KG1 (cell line): ENCODE measurements around the gene INSRR.

Source experiments
- DNase-seq: peaks from one replicate; lab custom pipeline; 2025; lab: John Stamatoyannopoulos, UW

Gene INSRR

DNA sequence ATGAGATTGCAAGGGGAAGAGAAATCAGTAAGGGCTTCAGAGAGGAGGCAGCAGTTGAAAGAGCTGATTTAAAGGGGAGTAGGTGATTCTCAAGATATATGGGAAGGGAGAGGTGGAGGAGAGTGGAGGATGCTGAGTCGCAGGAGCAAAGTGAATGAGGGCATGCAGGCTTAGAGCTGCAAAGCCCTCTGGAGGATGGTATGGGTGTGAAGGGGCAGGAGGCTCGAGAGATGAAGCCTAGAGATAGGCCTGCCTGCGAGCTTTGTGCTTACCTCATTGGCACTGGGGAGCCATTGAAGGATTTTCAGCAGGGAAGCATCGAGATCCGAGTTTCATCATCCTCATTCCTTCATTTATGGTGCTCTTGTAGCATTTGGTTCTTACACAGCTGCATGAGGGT lies 26.5 kb downstream of the INSRR start:
- DNase-seq, result no peak

- DNase-seq, result no peak
These were observed 30.4 kb downstream of the INSRR start for GRCh38 chr1:156828400-156829124.

GRCh38 chr1:156826630-156827029 lies 32.3 kb downstream of the INSRR start:
- DNase-seq, result no peak

DNA sequence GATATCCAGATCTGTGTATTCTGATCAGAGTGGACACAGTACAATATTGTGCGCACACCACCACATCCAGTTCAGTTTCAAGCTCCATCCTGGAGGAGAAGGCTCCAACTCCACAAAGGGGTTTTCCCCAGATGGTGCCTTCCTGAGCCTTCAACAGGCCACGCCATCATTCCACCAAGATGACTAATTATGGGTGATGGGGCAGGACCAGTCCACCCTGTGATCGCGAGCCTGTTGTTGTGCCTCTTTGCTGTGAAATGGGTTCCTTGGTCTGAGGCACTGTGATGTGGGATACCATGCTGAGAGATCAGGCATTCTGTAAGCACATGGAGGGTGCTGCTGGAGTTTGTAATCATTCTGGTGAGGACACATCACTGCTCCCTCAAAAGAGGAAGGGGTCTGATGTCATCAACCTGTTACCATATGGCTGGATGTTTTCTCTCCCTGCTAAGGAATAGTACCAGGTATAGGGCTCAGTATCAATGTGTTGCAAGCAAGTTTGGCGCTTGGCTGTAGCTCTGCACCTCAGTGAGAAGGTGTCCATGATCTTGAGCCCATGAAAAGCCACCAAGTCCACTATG lies 35.6 kb downstream of the INSRR start:
- no peak for DNase-seq

- no peak for DNase-seq
These were observed 36.2 kb downstream of the INSRR start for GRCh38 chr1:156822680-156823079.

- no peak for DNase-seq
These were observed 37.1 kb downstream of the INSRR start for GRCh38 chr1:156821801-156822200.

GRCh38 chr1:156816561-156817328 lies 42.2 kb downstream of the INSRR start, which contains the start of gene SH2D2A:
TSS of gene SH2D2A (minus strand) at chr1:156816848. CDS start at chr1:156816708, 140 bp downstream.
- DNase-seq, result peak; percentile 68

GRCh38 chr1:156815961-156816422 lies 42.9 kb downstream of the INSRR start:
- DNase-seq, result no peak

DNA sequence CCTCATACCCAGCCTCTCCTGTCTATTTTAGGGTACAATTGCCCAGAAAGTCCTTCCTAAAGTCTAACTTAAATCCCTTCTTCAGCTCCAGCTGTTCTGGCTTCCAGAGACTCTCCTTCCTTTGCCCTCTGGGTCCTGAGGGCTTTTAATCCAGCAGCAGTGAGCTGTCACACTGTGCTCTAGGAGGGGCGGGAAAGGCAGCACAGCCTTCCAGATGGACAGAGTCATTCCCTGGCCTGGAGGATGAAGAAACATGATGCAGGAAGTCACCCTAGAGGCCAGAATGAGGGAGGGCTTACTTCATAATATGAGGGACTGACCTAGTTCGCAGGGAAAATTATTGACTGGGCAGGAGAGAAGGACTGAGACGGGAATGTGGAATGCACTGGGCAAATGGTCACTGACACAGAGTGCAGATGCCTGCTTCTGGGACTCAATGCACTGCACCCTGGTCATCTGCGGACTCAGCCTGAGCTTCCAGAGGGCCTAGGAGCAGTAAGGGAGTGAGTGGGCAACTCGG lies 43.5 kb downstream of the INSRR start:
- DNase-seq, result no peak

DNA sequence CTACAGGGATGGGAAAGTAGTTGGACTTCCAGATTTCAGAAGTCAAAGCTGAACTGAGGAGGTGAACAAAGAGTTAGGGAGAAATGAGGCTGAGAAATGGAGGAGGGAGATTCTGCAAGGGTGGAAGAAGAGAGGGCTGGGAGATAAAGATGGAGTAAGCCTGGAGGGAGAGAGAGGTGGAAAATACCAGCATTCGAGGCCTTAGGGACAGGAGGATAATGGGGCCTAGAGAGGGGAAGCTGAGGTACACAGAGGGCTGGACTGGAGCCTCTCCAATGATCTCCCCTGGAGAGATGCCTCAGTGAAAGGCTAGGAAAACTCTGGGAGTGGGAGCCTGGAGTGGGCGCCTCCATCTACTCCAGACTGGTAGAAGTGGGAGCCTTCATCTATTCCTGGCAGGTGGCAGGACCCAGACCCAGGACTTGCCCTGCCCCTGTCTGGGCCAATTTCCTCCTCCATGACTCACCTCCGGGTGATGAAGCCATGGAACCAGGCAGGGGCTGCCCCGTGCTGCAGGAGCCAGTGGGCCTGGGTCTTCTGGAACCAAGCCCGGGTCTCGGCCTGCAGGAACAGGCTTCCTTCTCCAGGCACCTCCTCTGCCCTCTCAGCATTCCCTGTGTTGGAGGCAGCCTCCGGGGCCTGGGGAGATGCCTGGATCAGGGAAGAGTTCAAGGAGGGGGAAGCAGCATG lies 44.2 kb downstream of the INSRR start:
- DNase-seq, result no peak

DNA sequence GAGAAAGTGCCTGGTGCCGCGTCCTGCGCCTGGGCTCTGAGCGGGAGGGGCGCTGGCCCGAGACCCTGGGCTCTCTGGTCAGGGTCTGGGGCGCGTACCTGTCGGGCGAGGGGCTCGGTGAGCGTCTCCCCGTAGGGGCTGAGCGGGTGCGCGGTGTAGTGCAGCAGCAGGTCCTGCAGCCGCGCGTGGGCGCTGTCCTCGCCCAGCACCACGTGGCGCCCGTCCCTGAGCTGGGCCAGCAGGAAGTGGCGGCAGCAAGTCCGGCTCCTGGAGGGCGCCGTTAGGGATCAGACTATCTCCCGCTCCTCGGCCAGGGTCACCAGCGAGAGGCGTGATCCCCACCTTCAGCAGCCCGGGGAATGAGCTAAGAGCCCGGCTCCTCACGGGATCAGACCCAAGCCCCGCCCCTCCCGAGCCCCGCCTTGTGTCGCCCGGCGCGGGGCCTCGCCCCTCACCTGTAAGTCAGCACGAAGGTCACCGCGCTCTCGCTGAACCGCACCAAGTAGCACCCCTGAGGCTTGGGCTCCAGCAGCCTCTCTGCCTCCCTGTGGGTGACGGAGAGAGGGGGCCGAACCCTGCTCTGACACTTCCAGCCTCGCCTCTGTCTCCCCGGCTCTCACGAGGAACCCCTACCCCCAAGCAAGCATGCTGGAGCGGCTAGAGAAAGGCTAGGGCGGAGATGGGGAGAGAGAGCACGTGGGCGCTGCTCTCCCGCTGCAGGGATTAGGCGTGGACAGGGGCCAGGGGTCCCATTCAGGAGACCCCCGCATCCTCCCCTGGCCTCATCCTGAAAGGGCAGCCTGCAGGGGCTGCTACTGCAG lies 45.0 kb downstream of the INSRR start:
- DNase-seq, result no peak

DNA sequence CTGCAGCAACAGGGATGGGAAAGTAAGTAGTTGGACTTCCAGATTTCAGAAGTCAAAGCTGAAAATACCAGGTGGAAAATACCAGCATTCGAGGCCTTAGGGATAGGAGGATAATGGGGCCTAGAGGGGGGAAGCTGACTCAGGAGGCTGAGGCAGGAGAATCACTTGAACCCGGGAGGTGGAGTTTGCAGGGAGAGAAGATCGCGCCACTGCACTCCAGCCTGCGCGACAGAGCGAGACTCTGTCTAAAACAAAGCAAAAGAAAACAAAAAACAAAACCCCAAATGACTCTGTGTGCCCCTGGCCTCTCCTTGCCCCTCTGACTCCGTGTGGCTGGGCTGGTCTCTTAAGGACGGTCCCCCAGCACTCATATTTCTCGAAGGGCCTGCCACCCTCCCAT lies 45.6 kb downstream of the INSRR start:
- no peak for DNase-seq

GRCh38 chr1:156812293-156812990 lies 46.5 kb downstream of the INSRR start:
- DNase-seq, result no peak

- no peak for DNase-seq
These were observed 47.7 kb downstream of the INSRR start for GRCh38 chr1:156811168-156811567.

DNA sequence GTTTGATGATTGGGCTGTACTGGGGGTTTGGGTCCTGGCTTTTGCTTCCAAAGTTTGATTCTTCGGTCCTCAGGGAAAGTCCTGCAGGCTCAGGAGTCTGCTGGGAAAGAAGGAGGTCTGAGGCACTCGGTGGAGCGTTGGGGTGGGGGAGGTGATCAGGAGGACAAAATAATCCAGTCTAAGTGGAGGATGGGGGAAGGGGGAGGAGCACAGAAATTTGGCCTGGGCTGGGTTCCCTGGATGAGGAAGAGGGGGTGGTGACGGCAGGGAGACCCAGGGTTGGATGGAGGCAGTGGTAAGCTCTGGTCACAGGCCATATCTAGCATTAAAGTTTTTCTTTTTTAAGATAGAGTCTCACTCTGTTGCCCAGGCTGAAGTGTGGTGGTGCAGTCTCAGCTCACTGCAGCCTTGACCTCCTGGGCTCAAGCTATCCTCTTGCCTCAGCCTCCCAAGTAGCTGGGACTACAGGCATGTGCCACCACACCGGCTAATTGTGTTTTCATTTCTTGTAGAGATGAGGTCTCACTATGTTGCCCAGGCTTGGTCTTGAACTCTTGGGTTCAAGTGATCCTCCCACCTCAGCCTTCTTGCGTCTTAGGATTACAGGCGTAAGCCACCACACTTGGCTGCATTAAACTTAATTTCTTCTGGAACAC lies 49.1 kb downstream of the INSRR start:
- no peak for DNase-seq

GRCh38 chr1:156809281-156809680 lies 49.6 kb downstream of the INSRR start:
- DNase-seq, result no peak

- DNase-seq, result no peak
These were observed 50.5 kb downstream of the INSRR start for GRCh38 chr1:156808186-156809030.

GRCh38 chr1:156807627-156808026 lies 51.3 kb downstream of the INSRR start:
- DNase-seq, result no peak
